Measurements from ENCODE around the gene RCL1.
A peak's percentile ranks its signal among the peaks of the same experiment; 100 is the strongest.
"Not testable (repeated sequence)": the region's sequence is repeated elsewhere in the genome, so short reads cannot be mapped to it uniquely, and the experiment has no call there.

Gene RCL1

DNA sequence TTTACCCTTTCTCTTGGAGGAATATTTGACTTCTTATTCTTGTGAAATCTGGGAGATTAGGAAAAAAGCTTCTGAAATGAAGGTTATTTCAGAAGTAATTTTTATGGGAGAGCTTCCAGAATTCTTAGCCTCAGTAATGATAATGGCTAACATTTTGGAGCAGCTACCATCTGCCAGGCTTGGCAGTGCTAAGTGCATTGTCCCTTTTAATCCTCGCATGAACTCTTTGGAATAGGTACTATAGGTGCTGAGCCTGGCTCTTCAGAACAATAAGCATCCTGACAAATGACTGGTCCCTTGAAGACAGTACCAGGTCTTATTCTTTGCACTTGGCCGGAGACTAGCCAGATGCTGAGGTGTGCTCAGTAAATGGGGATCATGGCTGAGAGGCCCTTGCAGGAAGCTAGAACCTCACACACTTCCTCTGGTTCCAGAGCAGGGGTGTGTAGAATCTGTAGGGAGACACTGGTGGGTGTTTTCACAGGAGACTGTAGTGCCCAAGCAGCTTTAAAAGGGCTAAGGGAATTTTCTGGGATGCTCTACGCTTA, 90.7 kb downstream of the RCL1 start:
- no peak for FAIRE-seq
- TF ChIP-seq POLR2A (IDR thresholded peaks at IDR 0.05; ENCODE audit: low read depth, low read length), result no peak
- DNase-seq (ENCODE audit: insufficient read length, low spot score), result no peak

DNA sequence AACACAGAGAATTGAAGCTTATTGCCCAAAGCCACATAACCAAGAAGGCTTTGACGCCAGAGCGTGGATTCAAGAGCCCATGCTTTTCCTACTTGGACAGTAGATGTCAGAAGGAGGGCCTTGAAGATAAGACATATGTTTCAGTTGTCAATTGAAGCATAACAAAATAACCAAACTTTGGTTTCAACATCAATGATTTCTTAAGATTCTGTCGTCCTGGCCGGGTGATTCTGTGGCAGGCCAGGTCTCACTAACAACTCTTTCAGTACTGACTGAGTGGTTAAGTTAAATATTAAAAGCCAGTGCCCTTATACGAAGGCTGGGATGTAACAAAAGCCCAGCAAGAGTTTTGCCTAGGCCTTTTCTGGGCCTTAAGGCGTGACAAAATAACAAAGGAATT, 94.0 kb downstream of the RCL1 start:
- no peak for TF ChIP-seq POLR2A (IDR thresholded peaks at IDR 0.05; ENCODE audit: low read depth, low read length)
- DNase-seq (ENCODE audit: insufficient read length, low spot score) (no peak), FAIRE-seq (no peak)

DNA sequence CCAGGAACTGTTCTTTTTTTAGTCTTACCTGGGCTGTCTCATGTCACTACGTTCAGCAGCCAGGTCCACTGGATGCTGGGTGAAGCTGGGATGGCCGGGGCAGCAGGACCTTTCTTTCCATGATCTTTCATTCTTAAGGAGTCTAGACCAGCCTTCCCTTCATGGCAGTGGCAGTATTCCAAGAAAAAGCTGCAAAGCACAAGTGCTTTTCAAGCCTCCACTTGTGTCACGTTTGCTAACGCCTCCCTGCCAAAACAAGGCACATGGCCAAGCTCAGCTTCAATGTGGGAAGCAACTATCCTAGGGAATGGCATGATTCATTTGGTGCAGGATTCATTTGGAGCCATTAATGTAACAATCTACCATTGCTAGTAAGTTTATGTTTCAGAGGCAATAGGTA, 94.8 kb downstream of the RCL1 start:
- no peak for FAIRE-seq
- no peak for DNase-seq (ENCODE audit: insufficient read length, low spot score)
- TF ChIP-seq POLR2A (IDR thresholded peaks at IDR 0.05; ENCODE audit: low read depth, low read length), result no peak

DNA sequence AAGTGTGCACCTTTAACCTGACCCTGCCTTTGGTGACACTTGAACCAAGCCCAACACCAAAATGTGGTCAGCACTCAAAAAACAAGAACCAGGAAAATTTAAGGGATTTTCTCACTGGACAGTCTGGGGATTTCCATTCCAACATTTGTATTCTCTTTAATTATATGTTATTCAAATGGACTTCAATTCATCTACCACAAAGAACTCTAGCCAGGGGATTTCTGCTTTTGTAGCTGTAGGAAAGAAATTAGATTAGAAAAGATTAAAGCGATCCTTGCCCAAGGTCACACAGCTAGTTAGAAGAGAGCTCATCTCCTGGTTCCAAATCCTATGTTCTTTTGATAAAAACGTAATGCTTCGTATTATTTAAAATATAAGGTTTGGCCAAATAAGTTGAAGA, 97.5 kb downstream of the RCL1 start:
- FAIRE-seq (no peak), DNase-seq (ENCODE audit: insufficient read length, low spot score) (no peak)
- no peak for TF ChIP-seq POLR2A (IDR thresholded peaks at IDR 0.05; ENCODE audit: low read depth, low read length)

DNA sequence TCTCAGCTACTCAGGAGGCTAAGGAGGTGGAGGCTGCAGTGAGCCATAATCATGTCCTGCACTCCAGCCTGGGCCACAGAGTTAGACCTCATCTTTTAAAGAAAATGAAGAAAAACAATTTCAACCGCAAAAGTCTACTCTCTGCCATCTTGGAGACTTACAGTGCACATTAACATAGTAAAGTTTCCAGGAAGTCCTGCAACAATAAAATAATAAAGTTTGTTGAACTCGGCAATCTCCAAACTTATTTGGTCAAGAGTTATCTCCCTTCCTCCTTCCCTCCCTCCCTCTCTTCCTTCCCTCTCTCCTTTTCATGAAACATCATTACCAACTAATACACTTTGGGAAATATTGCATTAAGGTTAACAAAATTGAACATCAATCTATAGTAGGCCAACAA, 98.2 kb downstream of the RCL1 start:
- FAIRE-seq (no peak), DNase-seq (ENCODE audit: insufficient read length, low spot score) (no peak)
- TF ChIP-seq POLR2A (IDR thresholded peaks at IDR 0.05; ENCODE audit: low read depth, low read length), result no peak

DNA sequence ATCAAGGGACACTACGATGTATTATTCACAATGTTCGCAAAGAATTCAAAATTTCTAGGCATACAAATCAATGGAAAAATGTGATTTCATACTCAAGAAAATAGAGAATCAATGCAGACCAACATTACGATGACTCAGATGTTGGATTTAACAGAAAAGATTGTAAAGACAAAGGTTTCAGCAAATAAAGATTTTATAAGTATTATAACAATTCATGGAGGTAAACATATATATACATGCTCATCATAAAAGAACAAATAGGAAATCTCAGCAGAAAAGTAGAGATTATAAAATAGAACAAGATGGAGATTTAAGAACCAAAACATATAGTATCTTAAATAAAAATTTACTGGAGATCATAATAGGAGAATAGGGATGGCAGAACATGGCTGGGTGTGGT, 98.9 kb downstream of the RCL1 start:
- no peak for FAIRE-seq
- DNase-seq (ENCODE audit: insufficient read length, low spot score), result no peak
- TF ChIP-seq POLR2A (IDR thresholded peaks at IDR 0.05; ENCODE audit: low read depth, low read length), result no peak

DNA sequence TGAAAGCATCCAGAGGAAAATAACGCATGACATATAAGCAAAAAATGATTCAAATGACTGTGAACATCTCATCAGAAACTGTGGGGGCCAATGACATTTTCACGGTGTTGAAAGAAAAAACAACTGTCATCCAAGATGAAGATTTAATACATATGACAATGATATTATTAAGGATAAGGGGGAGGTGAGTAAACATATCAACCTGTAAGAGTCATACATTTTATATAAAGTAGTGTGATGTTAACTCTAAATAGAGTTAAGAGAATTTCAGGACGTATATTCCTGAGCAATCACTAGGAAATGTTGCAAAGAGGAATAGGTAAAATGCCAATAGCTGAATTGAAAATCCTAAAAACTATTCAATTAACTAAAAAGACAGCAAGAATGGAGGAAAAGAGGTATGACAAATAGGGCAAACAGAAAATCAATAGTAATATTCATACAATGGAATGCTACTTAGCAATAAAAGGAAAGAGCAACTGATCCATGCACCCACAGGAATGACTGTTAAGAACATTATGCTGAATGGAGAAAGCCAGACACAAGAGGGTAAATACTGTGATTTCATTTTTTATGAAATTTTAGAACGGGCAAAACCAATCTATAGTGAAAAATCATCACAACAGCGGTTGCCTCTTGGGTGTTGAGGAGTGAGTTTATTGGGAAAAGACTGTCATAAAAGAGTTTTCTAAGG, 99.9 kb downstream of the RCL1 start:
- DNase-seq (ENCODE audit: insufficient read length, low spot score), result no peak
- FAIRE-seq, result no peak
- no peak for TF ChIP-seq POLR2A (IDR thresholded peaks at IDR 0.05; ENCODE audit: low read depth, low read length)

DNA sequence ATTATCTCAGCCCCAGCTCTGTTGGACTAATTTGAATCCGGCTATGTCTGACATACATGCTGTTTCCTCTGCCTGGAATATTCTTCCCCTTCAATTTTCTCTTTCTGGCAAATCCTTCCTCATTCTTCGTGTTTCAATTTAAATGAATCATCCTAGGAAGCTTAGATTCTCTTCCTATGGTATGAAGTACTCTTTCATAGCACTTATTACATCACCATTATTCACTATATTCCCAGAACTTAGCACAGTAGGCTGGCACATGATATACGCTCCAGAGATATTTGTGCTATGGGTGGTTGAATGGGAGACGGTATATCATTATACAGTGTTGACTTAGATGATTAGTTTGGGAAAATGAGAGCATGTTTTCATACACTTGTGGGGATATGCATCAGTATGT, 101.3 kb downstream of the RCL1 start:
- TF ChIP-seq POLR2A (IDR thresholded peaks at IDR 0.05; ENCODE audit: low read depth, low read length), result no peak
- DNase-seq (ENCODE audit: insufficient read length, low spot score) (no peak), FAIRE-seq (peak; percentile 96)

DNA sequence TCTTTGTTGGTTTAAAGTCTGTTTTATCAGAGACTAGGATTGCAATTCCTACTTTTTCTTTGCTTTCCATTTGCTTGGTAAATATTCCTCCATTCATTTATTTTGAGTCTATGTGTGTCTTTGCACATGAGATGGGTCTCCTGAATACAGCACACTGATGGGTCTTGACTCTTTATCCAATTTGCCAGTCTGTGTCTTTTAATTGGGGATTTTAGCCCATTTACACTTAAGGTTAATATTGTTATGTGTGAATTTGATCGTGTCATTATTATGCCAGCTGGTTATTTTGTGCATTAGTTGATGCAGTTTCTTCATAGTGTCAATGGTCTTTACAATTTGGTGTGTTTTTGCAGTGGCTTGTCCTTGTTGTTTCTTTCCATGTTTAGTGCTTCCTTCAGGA, 107.1 kb downstream of the RCL1 start:
- DNase-seq (ENCODE audit: insufficient read length, low spot score); FAIRE-seq: not testable (repeated sequence)

DNA sequence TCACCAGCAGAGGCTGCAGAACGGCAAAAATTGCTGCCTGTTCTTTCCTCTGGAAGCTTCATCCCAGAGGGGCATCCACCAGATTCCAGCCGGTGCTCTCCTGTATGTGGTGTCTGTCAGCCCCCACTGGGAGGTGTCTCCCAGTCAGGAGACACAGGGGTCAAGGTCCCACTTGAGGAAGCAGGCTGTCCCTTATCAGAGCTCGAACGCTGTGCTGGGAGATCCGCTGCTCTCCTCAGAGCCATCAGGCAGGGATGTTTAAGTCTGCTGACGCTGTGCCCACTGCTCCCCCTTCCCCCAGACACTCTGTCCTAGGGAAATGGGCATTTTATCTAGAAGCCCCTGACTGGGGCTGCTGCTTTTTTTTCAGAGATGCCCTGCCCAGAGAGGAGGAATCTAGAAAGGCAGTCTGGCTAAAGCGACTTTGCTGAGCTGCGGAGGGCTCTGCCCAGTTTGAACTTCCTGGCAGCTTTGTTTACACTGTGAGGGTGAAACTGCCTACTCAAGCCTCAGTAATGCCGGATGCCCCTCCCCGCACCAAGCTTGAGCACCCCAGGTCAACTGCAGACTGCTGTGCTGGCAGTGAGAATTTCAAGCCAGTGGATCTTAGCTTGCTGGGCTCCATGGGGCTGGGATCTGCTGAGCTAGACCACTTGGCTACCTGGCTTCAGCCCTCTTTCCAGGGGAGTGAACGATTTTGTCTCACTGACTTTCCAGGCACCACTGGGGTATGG, 108.8 kb downstream of the RCL1 start:
- DNase-seq (ENCODE audit: insufficient read length, low spot score), result not testable (repeated sequence)
- peak; percentile 94 for FAIRE-seq

DNA sequence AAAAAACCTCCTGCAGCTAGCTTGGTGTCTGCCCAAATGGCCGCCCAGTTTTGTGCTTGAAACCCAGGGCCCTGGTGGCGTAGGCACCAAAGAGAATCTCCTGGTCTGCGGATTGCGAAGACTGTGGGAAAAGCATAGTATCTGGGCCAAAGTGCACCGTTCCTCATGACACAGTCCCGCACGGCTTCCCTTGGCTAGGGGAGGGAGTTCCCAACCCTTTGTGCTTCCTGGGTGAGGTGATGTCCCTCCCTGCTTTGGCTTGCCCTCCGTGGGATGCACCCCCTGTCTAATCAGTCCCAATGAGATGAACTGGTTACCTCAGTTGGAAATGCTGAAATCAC, 109.4 kb downstream of the RCL1 start:
- FAIRE-seq (no peak), DNase-seq (ENCODE audit: insufficient read length, low spot score) (no peak)
- TF ChIP-seq POLR2A (IDR thresholded peaks at IDR 0.05; ENCODE audit: low read depth, low read length), result no peak

DNA sequence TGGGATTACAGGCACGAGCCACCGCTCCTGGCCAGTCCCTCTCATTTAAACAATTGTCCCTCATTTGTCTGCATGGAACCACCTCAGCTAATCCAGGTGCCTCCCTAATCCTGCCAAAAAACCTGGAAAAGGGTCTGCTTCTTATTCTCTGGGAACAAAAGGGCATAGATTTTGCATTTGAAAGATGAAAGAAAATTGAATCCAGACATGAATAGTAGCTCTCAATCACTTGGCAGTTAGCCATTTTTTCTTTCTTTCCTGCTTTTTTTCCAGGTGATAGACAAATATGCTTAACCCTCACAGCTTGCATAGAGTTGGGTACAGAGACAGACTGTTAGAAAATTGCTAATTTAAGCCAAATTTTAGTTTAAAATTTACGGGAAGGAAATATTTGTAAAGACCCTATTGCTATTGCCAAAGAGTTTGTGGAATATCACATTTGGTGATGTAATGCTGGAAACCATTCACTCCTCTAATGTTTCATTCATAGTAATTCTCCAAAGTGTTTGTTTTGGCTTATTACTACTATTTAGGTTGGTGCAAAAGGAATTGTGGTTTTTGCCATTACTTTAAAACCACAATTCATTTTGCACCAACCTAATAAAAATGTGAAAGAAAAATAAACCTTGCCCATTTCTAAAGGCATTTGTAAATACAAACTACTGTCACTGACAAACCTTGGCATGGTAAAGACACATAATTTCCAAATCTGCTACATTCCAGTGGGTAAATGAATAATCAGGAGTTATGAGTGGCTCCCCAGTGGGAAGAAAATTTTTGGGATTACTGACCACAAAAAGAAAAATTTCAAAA, 111.8 kb downstream of the RCL1 start:
- no peak for TF ChIP-seq POLR2A (IDR thresholded peaks at IDR 0.05; ENCODE audit: low read depth, low read length)
- DNase-seq (ENCODE audit: insufficient read length, low spot score) (no peak), FAIRE-seq (peak; percentile 86)

DNA sequence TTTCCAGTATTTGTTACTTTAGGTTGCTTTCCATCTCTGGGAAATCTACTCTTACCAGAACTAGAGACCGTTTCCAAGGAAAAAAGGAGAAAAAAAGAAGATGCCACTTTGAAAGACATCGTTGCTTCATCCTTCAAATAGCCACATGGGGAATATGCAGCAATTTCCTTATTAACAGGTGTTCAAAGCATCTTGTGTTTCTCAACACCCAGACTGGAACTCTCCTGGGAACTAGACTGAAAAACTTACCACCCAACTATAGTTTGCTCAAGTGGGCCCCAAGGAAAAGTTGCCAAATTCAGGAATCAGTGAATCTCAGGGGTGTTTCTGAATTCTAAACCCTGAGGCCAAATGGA, 112.4 kb downstream of the RCL1 start:
- no peak for DNase-seq (ENCODE audit: insufficient read length, low spot score)

More for the DNA sequence above, 112.4 kb downstream of the RCL1 start:
- TF ChIP-seq POLR2A (IDR thresholded peaks at IDR 0.05; ENCODE audit: low read depth, low read length), result no peak
- no peak for FAIRE-seq

Data from H54 (cell line).